Measurements from ENCODE around the gene LGALSL. TPM values are rescaled to one million over a fixed set of nuclear protein-coding genes. Genes with fewer than 3 reads are reported as not detected.

LGALSL gene
- total and polyA plus RNA-seq, 2 of the 13 experiments (the other 11 are each of a cell fraction or from before 2014, with no cell fraction given): 15.4 to 20.0 TPM

- Histone ChIP-seq H3K27ac (ENCODE audit: extremely low read length, insufficient read depth, low read length) (peak overlapping the region; percentile 85), H3K9me3 (ENCODE audit: low read length) (no peaks in the 10 kb centered on the region), H3K4me3 (replicated peaks in 1 of 3; ENCODE audit: insufficient read depth in 1 of 3, low read depth in 2 of 3, low read length in 3 of 3) (peak overlapping the region; percentile 75 to 93 (median 85)), H4K20me1 (ENCODE audit: insufficient read depth, low read length) (no peaks in the 10 kb centered on the region), H2AFZ (ENCODE audit: low read length) (peak overlapping the region; percentile 8), H3K9ac (ENCODE audit: insufficient read depth, low read depth, low read length) (peak overlapping the region; percentile 89), H3K79me2 (ENCODE audit: insufficient read depth, low read length) (peaks cover 2% of the 10 kb centered on the region), H3K4me2 (ENCODE audit: low read depth, low read length) (peak overlapping the region; percentile 89), H3K4me1 (ENCODE audit: insufficient read depth, low read length) (peaks cover 27% of the 10 kb centered on the region), H3K36me3 (replicated peaks in 1 of 2; ENCODE audit: control insufficient read depth in 1 of 2, insufficient read depth in 2 of 2, low read length in 2 of 2) (peaks cover 5 to 27% of the 10 kb centered on the region in 2 experiments), H3K27me3 (ENCODE audit: control insufficient read depth in 1 of 2, insufficient read depth in 2 of 2, low read length in 2 of 2) (no peaks in the 10 kb centered on the region; a peak in 1 of 5 replicates)
- no TSS peak for BruUV-seq (replicated peaks)
- 1% methylated on average over 16 of the region's 103 CpGs for WGBS (ENCODE audit: low lambda C conversion rate)
- ATAC-seq (peak; percentile 72), DNase-seq (ENCODE audit: low spot score) (no peak), FAIRE-seq (no peak)
- in situ Hi-C loops (cut with HindIII; ENCODE audit: extremely low pct_ligation_motif_present, low pct_unique_long_range_greater_than_20kb): no loop called here
- POLR2A ChIA-PET: interaction anchor here (0.5 to 2.0 kb wide), 3 partner anchors 54 to 395 kb away, joined by 3 to 7 read pairs (median 4); partner anchors contain the start of gene AFTPH
- CTCF ChIA-PET (ENCODE audit: low intra/inter-chr PET ratio, low total read pairs): no interaction called here
- intact Hi-C loops (cut with micrococcal nuclease; ENCODE audit: unreplicated experiment): loop anchor here (5.0 kb wide), 1 partner anchor 52 kb away; no protein-coding TSS in a partner anchor
- TF ChIP-seq NFATC3 (CRISPR knock-in tag; IDR thresholded peaks at IDR 0.05) (peak; percentile 87; the same call in 1 of the 2 replicates), ARID4A (CRISPR knock-in tag; IDR thresholded peaks at IDR 0.05; ENCODE audit: borderline replicate concordance) (peak; percentile 38; the same call in 1 of the 2 replicates), ZNF263 (CRISPR knock-in tag; IDR thresholded peaks at IDR 0.05) (no peak), HOXA3 (CRISPR knock-in tag; IDR thresholded peaks at IDR 0.05) (peak; percentile 26), PCBP1 (IDR thresholded peaks at IDR 0.05; ENCODE audit: borderline replicate concordance, low read depth, low read length) (no peak), ASH2L (IDR thresholded peaks at IDR 0.05; ENCODE audit: insufficient read length, low read depth, low read length) (peak; percentile 70), ZNF546 (CRISPR knock-in tag; conservative IDR thresholded peaks at IDR 0.05) (peak; percentile 62; the same call in 1 of the 2 replicates), HMG20A (CRISPR knock-in tag; IDR thresholded peaks at IDR 0.05; ENCODE audit: borderline replicate concordance) (peak; percentile 31; the same call in 1 of the 2 replicates), YEATS4 (CRISPR knock-in tag; IDR thresholded peaks at IDR 0.05; ENCODE audit: borderline replicate concordance) (peak; percentile 10; the same call in 1 of the 2 replicates), ARID2 (CRISPR knock-in tag; IDR thresholded peaks at IDR 0.05; ENCODE audit: borderline replicate concordance) (no peak), AGO2 (optimal IDR thresholded peaks at IDR 0.05; ENCODE audit: low read depth, low read length) (peak; percentile 66), SMAD1 (CRISPR knock-in tag; IDR thresholded peaks at IDR 0.05; ENCODE audit: borderline replicate concordance, low read depth) (peak; percentile 83; the same call in 1 of the 2 replicates), XRCC5 (optimal IDR thresholded peaks at IDR 0.05; ENCODE audit: low read length) (peak; percentile 50)
- TF ChIP-seq, protein P1, sequence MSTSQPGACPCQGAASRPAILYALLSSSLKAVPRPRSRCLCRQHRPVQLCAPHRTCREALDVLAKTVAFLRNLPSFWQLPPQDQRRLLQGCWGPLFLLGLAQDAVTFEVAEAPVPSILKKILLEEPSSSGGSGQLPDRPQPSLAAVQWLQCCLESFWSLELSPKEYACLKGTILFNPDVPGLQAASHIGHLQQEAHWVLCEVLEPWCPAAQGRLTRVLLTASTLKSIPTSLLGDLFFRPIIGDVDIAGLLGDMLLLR (CRISPR knock-in tag; IDR thresholded peaks at IDR 0.05): peak; percentile 41; the same call in 1 of the 2 replicates
Observed at GRCh38 chr2:64454386-64455332, 697 bp downstream of the LGALSL start.
